Vagina (tissue), 2 donors: Measurements from ENCODE around the gene NRXN3. TPM values are rescaled to one million over a fixed set of nuclear protein-coding genes. Genes with fewer than 3 reads are reported as not detected.
"Not testable (repeated sequence)": the region's sequence is repeated elsewhere in the genome, so short reads cannot be mapped to it uniquely, and the experiment has no call there.

Experiments used
- DNase-seq, 2 donors: peaks; one replicate each; pipeline ENCODE4 v3.0.0-alpha.2; 2017; ENCODE audit errors: extremely low spot score in 2 of 2
- H3K27ac ChIP-seq: fragments of 200-600 bp; sonication (generic); one replicate; pipeline ENCODE4 v1.5.1; 2019
- H3K27me3 ChIP-seq: fragments of 200-600 bp; sonication (generic); one replicate; pipeline ENCODE4 v1.5.1; 2019
- H3K36me3 ChIP-seq, 2 donors: fragments of 200-600 bp; sonication (generic); one replicate each; pipeline ENCODE4 v1.5.1; 2017 to 2019
- H3K4me1 ChIP-seq: fragments of 200-600 bp; sonication (generic); one replicate; pipeline ENCODE4 v1.5.1; 2019
- H3K4me3 ChIP-seq, 2 donors: fragments of 200-600 bp; sonication (generic); 1 replicate in 1 of 2; 2 replicates in 1 of 2; pipeline ENCODE4 v1.5.1; 2016 to 2019
- H3K9me3 ChIP-seq: fragments of 200-600 bp; sonication (generic); one replicate; pipeline ENCODE4 v1.5.1; 2019
- POLR2A ChIP-seq, 2 donors: fragments of 450-650 bp; IDR thresholded peaks; one replicate each; pipeline ENCODE4 v1.6.1; 2017; ENCODE audit warnings: antibody characterized with exemption in 2 of 2, mild to moderate bottlenecking in 2 of 2, moderate library complexity in 2 of 2
- POLR2AphosphoS5 ChIP-seq, 2 donors: sonication (generic); formaldehyde crosslinking; IDR thresholded peaks; one replicate each; pipeline ENCODE4 v1.9.0; 2017; ENCODE audit warnings: antibody characterized with exemption in 2 of 2, mild to moderate bottlenecking in 2 of 2, low read depth in 1 of 2; ENCODE audit not compliant: insufficient read depth in 1 of 2
- intact Hi-C: fragments of 100-400 bp; cut with DNase I; formaldehyde crosslinking; loops from one replicate; pipeline ENCODE4 v1.15.1; 2023
- total RNA-seq: library from RNA; depleted of rRNA; stranded (reverse); fragments of >200 nt; gene quantifications from one replicate; pipeline ENCODE4 v1.2.3, GENCODE V29; 2016
- TF ChIP-seq, protein P1 (sequence below), 3 experiments: fragments of 450-650 bp in 2 of 3; fragments of 200-600 bp in 1 of 3; sonication (generic) in 1 of 3; IDR thresholded peaks; one replicate each; pipeline ENCODE4 v1.5.1; 2017 to 2019; ENCODE audit warnings: antibody characterized with exemption in 3 of 3, mild to moderate bottlenecking in 2 of 3, moderate library complexity in 2 of 3

Gene NRXN3
- total RNA-seq, 1 donor from 2014 or later = 4.7 TPM

- Histone ChIP-seq H3K4me3 (no peak overlapping the region), H3K27me3 (no peaks in the 10 kb centered on the region), H3K36me3 (no peaks in the 10 kb centered on the region), H3K27ac (no peak overlapping the region), H3K9me3 (no peaks in the 10 kb centered on the region), H3K4me1 (no peaks in the 10 kb centered on the region)
- intact Hi-C loops = no loop called here
- TF ChIP-seq POLR2A (IDR thresholded peaks at IDR 0.05) = no peak
- TF ChIP-seq, protein P1, sequence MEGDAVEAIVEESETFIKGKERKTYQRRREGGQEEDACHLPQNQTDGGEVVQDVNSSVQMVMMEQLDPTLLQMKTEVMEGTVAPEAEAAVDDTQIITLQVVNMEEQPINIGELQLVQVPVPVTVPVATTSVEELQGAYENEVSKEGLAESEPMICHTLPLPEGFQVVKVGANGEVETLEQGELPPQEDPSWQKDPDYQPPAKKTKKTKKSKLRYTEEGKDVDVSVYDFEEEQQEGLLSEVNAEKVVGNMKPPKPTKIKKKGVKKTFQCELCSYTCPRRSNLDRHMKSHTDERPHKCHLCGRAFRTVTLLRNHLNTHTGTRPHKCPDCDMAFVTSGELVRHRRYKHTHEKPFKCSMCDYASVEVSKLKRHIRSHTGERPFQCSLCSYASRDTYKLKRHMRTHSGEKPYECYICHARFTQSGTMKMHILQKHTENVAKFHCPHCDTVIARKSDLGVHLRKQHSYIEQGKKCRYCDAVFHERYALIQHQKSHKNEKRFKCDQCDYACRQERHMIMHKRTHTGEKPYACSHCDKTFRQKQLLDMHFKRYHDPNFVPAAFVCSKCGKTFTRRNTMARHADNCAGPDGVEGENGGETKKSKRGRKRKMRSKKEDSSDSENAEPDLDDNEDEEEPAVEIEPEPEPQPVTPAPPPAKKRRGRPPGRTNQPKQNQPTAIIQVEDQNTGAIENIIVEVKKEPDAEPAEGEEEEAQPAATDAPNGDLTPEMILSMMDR (IDR thresholded peaks at IDR 0.05) = no peak
- TF ChIP-seq POLR2AphosphoS5 (IDR thresholded peaks at IDR 0.05; ENCODE audit: insufficient read depth in 1 of 2, low read depth in 1 of 2) = no peak
- DNase-seq = no peak
Observed at GRCh38 chr14:79011091-79011919, 841.1 kb downstream of the NRXN3 start.

- H3K36me3 ChIP-seq = no peaks in the 10 kb centered on the region
- H3K4me3 ChIP-seq = no peak overlapping the region
- no peaks in the 10 kb centered on the region for H3K4me1 ChIP-seq
- TF ChIP-seq POLR2AphosphoS5 (IDR thresholded peaks at IDR 0.05; ENCODE audit: insufficient read depth in 1 of 2, low read depth in 1 of 2) = no peak
- TF ChIP-seq POLR2A (IDR thresholded peaks at IDR 0.05) = no peak
- TF ChIP-seq, protein P1 (IDR thresholded peaks at IDR 0.05) = no peak
- no peaks in the 10 kb centered on the region for H3K9me3 ChIP-seq
- intact Hi-C loops = no loop called here
- DNase-seq = no peak
- no peak overlapping the region for H3K27ac ChIP-seq
- H3K27me3 ChIP-seq = no peaks in the 10 kb centered on the region
Observed at GRCh38 chr14:79011920-79012204, 841.7 kb downstream of the NRXN3 start.

- intact Hi-C loops = no loop called here
- H3K4me1 ChIP-seq = no peaks in the 10 kb centered on the region
- H3K27ac ChIP-seq = no peak overlapping the region
- TF ChIP-seq POLR2A (IDR thresholded peaks at IDR 0.05) = no peak
- TF ChIP-seq, protein P1 (IDR thresholded peaks at IDR 0.05) = no peak
- no peak for TF ChIP-seq POLR2AphosphoS5 (IDR thresholded peaks at IDR 0.05; ENCODE audit: insufficient read depth in 1 of 2, low read depth in 1 of 2)
- no peak overlapping the region for H3K4me3 ChIP-seq
- H3K36me3 ChIP-seq = no peaks in the 10 kb centered on the region
- H3K9me3 ChIP-seq = no peaks in the 10 kb centered on the region
- no peaks in the 10 kb centered on the region for H3K27me3 ChIP-seq
- DNase-seq = no peak
Observed at GRCh38 chr14:79016828-79017505, 846.8 kb downstream of the NRXN3 start.

DNA sequence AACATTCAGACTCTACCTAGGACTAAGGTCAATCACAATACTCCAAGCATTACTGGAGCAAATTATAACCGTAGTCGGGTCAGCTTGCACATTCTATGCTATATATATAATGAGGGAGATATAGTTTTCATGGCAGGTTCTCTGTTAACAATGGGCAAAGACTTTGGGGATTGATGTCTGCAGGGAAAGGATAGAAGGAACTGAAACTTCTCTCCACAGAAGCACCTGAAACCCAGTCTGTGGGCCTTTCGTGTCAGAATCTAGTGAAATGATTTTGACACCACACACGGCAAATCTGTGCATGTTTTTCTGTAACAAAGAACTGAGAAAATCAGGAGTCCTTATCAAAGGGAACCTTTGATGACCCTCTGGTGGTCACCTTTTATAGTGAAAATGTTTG lies 847.4 kb downstream of the NRXN3 start:
- DNase-seq = no peak
- TF ChIP-seq POLR2AphosphoS5 (IDR thresholded peaks at IDR 0.05; ENCODE audit: insufficient read depth in 1 of 2, low read depth in 1 of 2) = no peak
- TF ChIP-seq POLR2A (IDR thresholded peaks at IDR 0.05) = no peak
- TF ChIP-seq, protein P1 (IDR thresholded peaks at IDR 0.05) = no peak
- Histone ChIP-seq H3K27ac (no peak overlapping the region), H3K4me1 (no peaks in the 10 kb centered on the region), H3K36me3 (no peaks in the 10 kb centered on the region), H3K27me3 (no peaks in the 10 kb centered on the region), H3K9me3 (no peaks in the 10 kb centered on the region), H3K4me3 (no peak overlapping the region)
- intact Hi-C loops = no loop called here

- Histone ChIP-seq H3K4me3 (no peak overlapping the region), H3K9me3 (no peaks in the 10 kb centered on the region), H3K27ac (no peak overlapping the region), H3K27me3 (no peaks in the 10 kb centered on the region), H3K36me3 (no peaks in the 10 kb centered on the region), H3K4me1 (no peaks in the 10 kb centered on the region)
- intact Hi-C loops = no loop called here
- TF ChIP-seq POLR2A (IDR thresholded peaks at IDR 0.05) (no peak), POLR2AphosphoS5 (IDR thresholded peaks at IDR 0.05; ENCODE audit: insufficient read depth in 1 of 2, low read depth in 1 of 2) (no peak)
- TF ChIP-seq, protein P1 (IDR thresholded peaks at IDR 0.05) = no peak
- no peak for DNase-seq
Observed at GRCh38 chr14:79018836-79019235, 848.7 kb downstream of the NRXN3 start.

- H3K27me3 ChIP-seq, H3K4me3 ChIP-seq, H3K9me3 ChIP-seq, intact Hi-C loops, H3K27ac ChIP-seq, H3K4me1 ChIP-seq, H3K36me3 ChIP-seq, DNase-seq: not testable (repeated sequence)
Observed at GRCh38 chr14:79019898-79020297, 849.7 kb downstream of the NRXN3 start.
